ENCODE data around the gene RPGR.
A peak's percentile ranks its signal among the peaks of the same experiment; 100 is the strongest.

Gene RPGR

DNA sequence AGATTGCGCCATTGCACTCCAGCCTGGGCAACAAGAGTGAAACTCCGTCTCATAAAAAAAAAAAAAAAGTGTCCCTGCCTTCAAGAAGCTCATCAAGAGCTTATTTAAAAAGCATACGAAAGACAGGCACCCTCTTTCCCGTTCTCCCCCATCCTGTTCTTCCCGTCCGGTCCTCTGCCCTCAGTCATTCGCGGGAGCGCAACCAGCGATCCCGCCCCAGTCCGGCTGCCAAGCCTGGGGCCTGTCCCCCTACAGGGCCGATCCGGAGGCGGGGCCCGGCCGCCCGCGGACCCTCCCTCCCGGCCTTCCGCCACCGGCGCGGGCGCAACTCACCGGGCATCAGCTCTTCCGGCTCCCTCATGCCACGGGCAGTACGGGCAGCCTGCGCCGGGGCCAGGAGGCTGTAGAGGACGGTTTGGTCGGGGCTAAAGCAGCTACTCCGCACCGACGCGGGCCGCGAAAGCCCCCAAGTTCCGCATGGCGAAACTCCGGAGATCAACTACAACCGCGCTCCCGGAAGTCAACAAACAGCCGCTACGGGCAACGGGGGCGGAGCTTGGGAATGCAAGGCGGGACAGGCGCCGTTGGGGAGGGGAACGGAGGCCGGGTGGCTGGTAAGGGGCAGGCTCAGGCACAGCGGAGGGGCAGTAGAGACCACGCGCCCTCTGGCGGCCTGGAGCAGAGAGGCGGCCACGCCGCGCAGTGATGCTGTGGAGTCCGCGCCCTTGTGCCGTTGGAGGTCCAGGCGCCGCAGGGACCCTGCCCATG lies at the start of gene RPGR:
RPGR (minus strand) TSS at position 503 of the 768 bp plus-strand sequence; CDS start at position 361, 142 bp downstream.
- peak; percentile 79 for DNase-seq (ENCODE audit: low read depth, low spot score)

GRCh38 chrX:38376747-38377146 lies 49.4 kb upstream of the RPGR start:
- no peak for DNase-seq (ENCODE audit: low read depth, low spot score)

DNA sequence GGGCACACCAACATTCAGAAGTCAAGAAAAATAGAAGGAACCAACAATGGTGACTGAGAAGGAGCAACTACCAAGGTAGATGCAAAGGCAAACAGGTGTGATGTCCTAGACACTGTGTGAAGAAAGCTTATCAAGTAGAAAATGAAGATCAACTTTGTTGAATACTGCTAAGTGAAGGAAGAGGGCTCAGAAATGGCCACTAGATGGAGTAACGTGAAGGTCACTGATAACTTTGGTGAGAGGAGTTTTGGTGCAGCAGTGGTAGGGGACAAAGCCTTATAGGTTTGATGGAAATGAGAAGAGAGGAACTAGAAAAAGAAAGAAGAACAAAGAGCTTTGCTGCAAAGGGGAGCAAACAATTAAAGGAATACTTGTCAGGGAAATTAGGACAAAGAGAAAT lies 48.6 kb upstream of the RPGR start:
- DNase-seq (ENCODE audit: low read depth, low spot score), result no peak

DNA sequence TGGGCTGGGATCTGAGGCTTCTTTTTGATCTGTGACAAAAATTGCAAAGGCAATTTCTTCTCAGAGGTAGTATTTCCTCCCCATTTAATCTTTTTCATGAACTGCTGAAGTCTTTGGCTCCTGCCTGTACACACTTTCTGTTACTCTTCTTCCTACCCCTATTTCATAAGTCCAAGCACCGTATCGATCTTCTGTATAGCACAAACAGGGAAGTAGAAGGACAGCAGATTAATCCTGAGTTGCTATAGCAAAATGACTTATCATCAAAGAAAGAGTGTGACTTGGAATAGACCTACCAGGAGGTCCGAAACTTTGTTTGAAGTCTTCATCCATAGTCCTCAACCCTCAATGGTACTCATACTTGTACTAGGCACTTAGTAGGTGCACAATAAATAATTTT lies 47.1 kb upstream of the RPGR start:
- no peak for DNase-seq (ENCODE audit: low read depth, low spot score)

GRCh38 chrX:38371641-38372040 lies 44.3 kb upstream of the RPGR start:
- no peak for DNase-seq (ENCODE audit: low read depth, low spot score)

- DNase-seq (ENCODE audit: low read depth, low spot score), result no peak
Observed at GRCh38 chrX:38368774-38369173, 41.5 kb upstream of the RPGR start.

DNA sequence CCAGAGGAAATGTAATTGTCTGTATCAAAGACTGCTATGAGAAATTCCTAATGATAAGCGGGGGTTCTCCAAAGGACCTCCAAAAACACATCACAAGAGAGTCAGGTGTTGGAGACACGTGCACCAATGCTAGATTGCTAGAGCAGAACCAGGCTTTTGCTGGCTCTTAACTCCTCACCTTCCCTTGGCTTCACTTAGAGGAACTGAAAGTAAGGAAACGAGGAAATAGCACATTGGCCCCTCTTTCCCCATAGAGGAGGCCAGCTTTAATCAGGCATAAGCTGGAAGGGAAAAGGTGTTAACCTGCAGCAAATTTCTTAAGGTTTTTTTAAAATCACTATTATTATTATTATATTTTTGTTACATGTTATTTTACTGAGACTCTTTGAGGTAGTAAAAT lies 38.6 kb upstream of the RPGR start:
- DNase-seq (ENCODE audit: low read depth, low spot score), result no peak

DNA sequence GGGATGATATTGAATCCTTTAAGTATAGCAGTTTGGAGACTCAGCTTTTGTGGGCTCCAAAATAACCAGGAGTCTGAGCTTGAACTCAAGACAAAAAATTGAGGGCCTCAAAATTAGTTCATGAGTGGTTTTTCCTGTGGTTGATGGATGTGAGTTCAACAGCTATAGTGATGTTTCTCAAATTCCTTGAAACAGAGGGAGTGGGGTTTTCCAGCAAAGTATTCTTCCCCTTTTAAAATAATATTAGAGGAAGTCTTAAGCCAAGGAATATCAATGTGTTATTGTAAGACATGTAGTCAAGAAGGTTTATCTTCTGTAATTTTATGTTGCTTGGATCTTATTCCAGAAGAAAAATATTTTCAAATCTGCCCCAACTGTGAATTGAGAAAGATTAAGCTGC lies 35.7 kb upstream of the RPGR start:
- no peak for DNase-seq (ENCODE audit: low read depth, low spot score)

GRCh38 chrX:38357747-38358673 lies 30.7 kb upstream of the RPGR start:
- DNase-seq (ENCODE audit: low read depth, low spot score), result no peak

- no peak for DNase-seq (ENCODE audit: low read depth, low spot score)
Observed at GRCh38 chrX:38356401-38356800, 29.1 kb upstream of the RPGR start.

DNA sequence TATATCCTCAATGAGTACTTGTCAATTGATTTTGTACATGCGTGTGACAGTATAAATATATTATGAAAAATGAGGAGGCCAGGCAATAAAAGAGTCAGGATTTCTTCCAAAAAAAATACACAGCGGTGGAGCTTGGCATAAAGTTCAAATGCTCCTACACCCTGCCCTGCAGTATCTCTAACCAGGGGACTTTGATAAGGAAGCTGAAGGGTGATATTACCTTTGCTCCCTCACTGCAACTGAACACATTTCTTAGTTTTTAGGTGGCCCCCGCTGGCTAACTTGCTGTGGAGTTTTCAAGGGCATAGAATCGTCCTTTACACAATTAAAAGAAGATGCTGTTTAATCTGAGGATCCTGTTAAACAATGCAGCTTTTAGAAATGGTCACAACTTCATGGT lies 25.1 kb upstream of the RPGR start, which contains the start of gene OTC:
OTC (plus strand) TSS at position 243 of the 400 bp plus-strand sequence; CDS start at position 336, 93 bp downstream.
- DNase-seq (ENCODE audit: low read depth, low spot score), result no peak

GRCh38 chrX:38351346-38351745 lies 24.0 kb upstream of the RPGR start:
- DNase-seq (ENCODE audit: low read depth, low spot score), result no peak

GRCh38 chrX:38347136-38347535 lies 19.8 kb upstream of the RPGR start:
- no peak for DNase-seq (ENCODE audit: low read depth, low spot score)

DNA sequence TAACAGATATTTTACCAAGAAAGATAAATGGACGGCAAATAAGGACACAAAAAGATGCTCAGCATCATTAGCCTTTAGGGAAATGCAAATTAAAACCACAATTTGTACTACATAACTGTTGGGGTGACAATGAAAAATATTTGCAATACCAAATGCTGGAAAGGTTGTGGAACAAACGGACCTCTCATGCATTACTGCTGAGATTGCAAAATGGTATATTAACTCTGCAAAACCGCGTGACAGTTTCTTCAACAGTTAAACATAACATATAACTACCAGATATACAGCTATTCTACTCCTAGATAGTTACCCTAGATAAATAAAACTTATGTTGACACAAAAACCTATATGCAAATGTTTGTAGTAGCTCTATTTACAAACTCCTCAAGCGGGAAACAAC lies 18.8 kb upstream of the RPGR start:
- DNase-seq (ENCODE audit: low read depth, low spot score), result no peak

GRCh38 chrX:38342853-38343778 lies 15.8 kb upstream of the RPGR start:
- DNase-seq (ENCODE audit: low read depth, low spot score), result no peak

GRCh38 chrX:38341442-38341841 lies 14.1 kb upstream of the RPGR start:
- DNase-seq (ENCODE audit: low read depth, low spot score), result no peak

GRCh38 chrX:38336538-38337240 lies 9.4 kb upstream of the RPGR start:
- DNase-seq (ENCODE audit: low read depth, low spot score), result no peak

DNA sequence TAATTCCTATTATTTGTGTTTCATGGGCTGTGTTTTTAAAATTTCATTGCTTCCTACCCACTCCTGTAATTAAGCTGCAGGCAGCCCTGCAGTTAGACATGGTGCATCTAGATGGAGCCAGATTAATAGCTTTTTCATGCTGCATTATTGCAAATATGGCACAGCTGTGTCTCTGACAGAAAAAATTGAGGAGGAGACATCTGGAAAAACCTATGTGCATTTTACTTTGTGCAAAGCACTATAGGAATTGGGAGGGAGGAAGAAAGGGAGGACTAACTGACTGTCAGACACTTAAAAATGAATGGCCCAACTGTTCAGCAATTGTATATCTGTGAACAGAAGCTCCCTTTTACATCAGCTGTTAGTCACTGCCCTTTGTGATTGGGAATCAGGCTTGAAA lies 8.1 kb upstream of the RPGR start:
- DNase-seq (ENCODE audit: low read depth, low spot score), result no peak

DNA sequence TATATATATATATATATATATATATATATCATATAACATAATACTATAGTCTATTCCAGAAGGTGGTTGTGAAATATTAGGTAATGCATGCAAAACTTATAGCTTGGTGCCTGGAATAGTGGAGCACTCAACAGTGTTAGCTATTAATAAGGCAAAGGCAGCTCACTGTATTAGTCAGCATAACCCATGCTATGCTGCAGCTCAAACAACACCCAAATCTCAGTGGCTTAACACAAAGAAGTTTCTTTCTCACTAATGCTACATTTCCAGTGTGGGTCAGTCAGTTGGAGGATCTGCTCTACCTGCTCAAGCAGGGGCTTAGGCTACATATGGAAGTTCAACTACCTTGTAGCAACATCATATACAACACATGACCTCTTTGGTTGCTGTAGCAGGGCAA lies 5.2 kb upstream of the RPGR start:
- no peak for DNase-seq (ENCODE audit: low read depth, low spot score)

- no peak for DNase-seq (ENCODE audit: low read depth, low spot score)
Observed at GRCh38 chrX:38327775-38328081, 419 bp upstream of the RPGR start.

DNA sequence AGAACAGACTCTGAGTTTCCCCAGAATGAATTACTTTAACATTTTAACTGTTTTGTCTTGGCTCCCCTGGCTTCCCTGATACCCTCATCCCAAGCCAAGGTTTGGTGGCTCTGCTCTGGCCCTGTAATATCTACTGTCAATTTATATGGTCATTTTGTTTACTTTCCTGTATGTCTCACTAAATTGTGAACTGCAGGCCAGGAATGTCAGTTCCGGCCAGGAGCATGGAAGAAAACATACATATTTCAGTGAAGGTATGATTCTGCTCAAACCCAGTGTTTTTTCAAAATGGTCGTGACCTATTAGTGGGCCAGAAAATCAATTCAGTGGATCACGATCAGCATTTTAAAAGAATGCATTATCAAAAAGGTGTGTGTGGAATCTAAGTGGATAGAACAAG lies 1.2 kb downstream of the RPGR start:
- DNase-seq (ENCODE audit: low read depth, low spot score), result no peak

Measured in brain pericyte (primary cell).